Mesendoderm (in vitro differentiated cells): ENCODE measurements around the gene NPHS1.
A peak's percentile ranks its signal among the peaks of the same experiment; 100 is the strongest.

ENCODE experiments used
- DNase-seq: peaks from one replicate; pipeline ENCODE4 v3.0.0; 2013
- H2AK5ac ChIP-seq: 2 replicates; pipeline ENCODE4 v1.6.1; 2013; ENCODE audit warnings: low read length, inconsistent platforms
- H2BK120ac ChIP-seq: 2 replicates; pipeline ENCODE4 v1.6.1; 2013; ENCODE audit warnings: low read depth, mild to moderate bottlenecking, low read length, moderate library complexity, mixed read lengths
- H2BK15ac ChIP-seq: replicated peaks from 2 replicates; pipeline ENCODE4 v1.6.1; 2013; ENCODE audit warnings: low read depth, mild to moderate bottlenecking, moderate library complexity
- H2BK5ac ChIP-seq: 2 replicates; pipeline ENCODE4 v1.6.1; 2013; ENCODE audit warnings: low read length, inconsistent platforms
- H3K18ac ChIP-seq: 2 replicates; pipeline ENCODE4 v1.6.1; 2013; ENCODE audit warnings: mild to moderate bottlenecking, low read length, mixed read lengths
- H3K23ac ChIP-seq: one replicate; pipeline ENCODE4 v1.6.1; 2013; ENCODE audit warnings: low read length
- H3K27ac ChIP-seq: 2 replicates; pipeline ENCODE4 v1.5.1; 2013; ENCODE audit warnings: low read depth, mild to moderate bottlenecking, inconsistent platforms, low read length, moderate library complexity
- H3K27me3 ChIP-seq: 2 replicates; pipeline ENCODE4 v1.6.1; 2013; ENCODE audit warnings: low read length, control low read depth, mild to moderate bottlenecking, inconsistent platforms; ENCODE audit not compliant: insufficient read depth, poor library complexity
- H3K36me3 ChIP-seq: 2 replicates; pipeline ENCODE4 v1.6.1; 2013; ENCODE audit warnings: low read length, inconsistent platforms; ENCODE audit not compliant: control insufficient read depth, insufficient read depth
- H3K4ac ChIP-seq: one replicate; pipeline ENCODE4 v1.6.1; 2013; ENCODE audit warnings: low read depth, mild to moderate bottlenecking, low read length, moderate library complexity
- H3K4me1 ChIP-seq: 2 replicates; pipeline ENCODE4 v1.6.1; 2013; ENCODE audit warnings: low read depth, low read length, inconsistent platforms; ENCODE audit not compliant: control insufficient read depth
- H3K4me2 ChIP-seq: 2 replicates; pipeline ENCODE4 v1.6.1; 2013; ENCODE audit warnings: low read length
- H3K4me3 ChIP-seq: 2 replicates; pipeline ENCODE4 v1.5.1; 2013; ENCODE audit warnings: mild to moderate bottlenecking, low read length
- H3K56ac ChIP-seq: one replicate; pipeline ENCODE4 v1.6.1; 2013; ENCODE audit warnings: low read length
- H3K79me1 ChIP-seq: 2 replicates; pipeline ENCODE4 v1.6.1; 2013; ENCODE audit warnings: low read length, inconsistent platforms
- H3K79me2 ChIP-seq: 2 replicates; pipeline ENCODE4 v1.6.1; 2013; ENCODE audit warnings: mild to moderate bottlenecking, low read length; ENCODE audit not compliant: control insufficient read depth, insufficient read depth
- H3K9ac ChIP-seq: 2 replicates; pipeline ENCODE4 v1.6.1; 2013; ENCODE audit warnings: low read length, inconsistent platforms
- H4K5ac ChIP-seq: one replicate; pipeline ENCODE4 v1.6.1; 2013; ENCODE audit warnings: low read length
- H4K8ac ChIP-seq: one replicate; pipeline ENCODE4 v1.6.1; 2013; ENCODE audit warnings: low read depth, mild to moderate bottlenecking, control low read depth, low read length, moderate library complexity
- WGBS: extraction: QIAGEN DNeasy Blood & Tissue Kit; methylation state at CpG from one replicate; pipeline ENCODE4 v1.1.7; 2013; ENCODE audit warnings: low lambda C conversion rate, missing lambda C conversion rate; ENCODE audit not compliant: insufficient coverage; ENCODE audit errors: extremely low coverage; 5-methylcytosine and 5-hydroxymethylcytosine counted together

Gene NPHS1

DNA sequence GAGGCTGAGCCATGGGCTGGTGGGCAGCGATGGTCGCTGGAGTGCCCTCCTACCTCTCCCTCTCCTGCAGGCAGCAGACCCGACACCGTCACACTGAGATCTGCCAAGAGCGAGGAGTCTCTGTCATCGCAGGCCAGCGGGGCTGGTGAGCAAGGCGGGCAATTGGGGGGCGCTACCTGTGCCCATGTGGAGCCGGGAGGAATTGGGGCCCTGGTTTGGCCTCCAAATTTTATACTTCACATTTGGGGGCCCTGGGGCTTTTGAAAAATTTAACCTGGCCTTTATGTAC, 67.0 kb downstream of the NPHS1 start:
- H3K36me3 ChIP-seq = no peaks in the 10 kb centered on the region
- WGBS = no CpG with 5 or more reads among the region's 10 CpGs

DNA sequence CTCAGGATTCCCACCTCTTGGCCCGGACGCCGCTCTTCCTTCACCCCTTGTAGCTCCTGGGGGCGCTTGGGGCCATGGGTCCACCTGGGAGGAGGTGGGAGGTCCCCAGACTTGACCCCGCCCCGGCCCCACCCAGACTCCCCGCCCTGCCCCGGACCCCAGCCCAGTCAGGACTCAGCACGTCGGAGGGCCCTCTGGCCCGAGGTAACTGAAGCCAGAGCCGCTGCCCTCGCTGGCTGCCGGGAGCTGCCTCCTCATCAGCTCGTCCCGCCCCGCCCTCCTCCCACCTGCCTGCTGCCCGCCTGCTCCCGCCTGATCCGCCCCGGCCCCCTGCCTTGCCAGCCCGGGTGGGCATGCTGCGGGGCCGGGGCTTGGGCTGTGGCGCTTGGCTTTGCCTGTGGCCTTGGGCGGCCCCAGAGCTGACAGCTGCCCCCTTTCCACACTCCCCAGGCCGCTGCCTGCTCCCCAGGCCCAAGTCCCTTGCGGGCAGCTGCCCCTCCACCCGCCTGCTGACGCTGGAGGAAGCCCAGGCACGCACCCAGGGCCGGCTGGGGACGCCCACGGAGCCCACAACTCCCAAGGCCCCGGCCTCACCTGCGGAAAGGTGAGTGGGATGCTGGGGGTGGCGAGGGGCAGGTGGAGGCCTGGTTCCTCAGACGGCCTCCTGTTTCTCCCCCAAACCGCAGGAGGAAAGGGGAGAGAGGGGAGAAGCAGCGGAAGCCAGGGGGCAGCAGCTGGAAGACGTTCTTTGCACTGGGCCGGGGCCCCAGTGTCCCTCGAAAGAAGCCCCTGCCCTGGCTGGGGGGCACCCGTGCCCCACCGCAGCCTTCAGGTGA, 67.6 kb downstream of the NPHS1 start:
- Histone ChIP-seq H2BK15ac (no peak overlapping the region), H3K4me2 (peak overlapping the region; percentile 87), H3K79me2 (no peaks in the 10 kb centered on the region), H2BK5ac (no peak overlapping the region), H3K4me1 (no peaks in the 10 kb centered on the region), H3K23ac (peak overlapping the region; percentile 94), H3K9ac (peak overlapping the region; percentile 80), H4K5ac (no peak overlapping the region), H2BK120ac (no peak overlapping the region), H3K27me3 (no peaks in the 10 kb centered on the region), H3K79me1 (no peaks in the 10 kb centered on the region), H3K4ac (no peak overlapping the region), H2AK5ac (no peak overlapping the region), H3K36me3 (no peaks in the 10 kb centered on the region), H4K8ac (no peak overlapping the region), H3K4me3 (peak overlapping the region; percentile 33), H3K56ac (peak overlapping the region; percentile 89), H3K27ac (no peak overlapping the region), H3K18ac (no peak overlapping the region)
- peak; percentile 88 for DNase-seq
- WGBS = no CpG with 5 or more reads among the region's 45 CpGs

More for the DNA sequence above, 67.0 kb downstream of the NPHS1 start:
- H3K79me1 ChIP-seq = no peaks in the 10 kb centered on the region
- no peak overlapping the region for H3K18ac ChIP-seq
- no peak for DNase-seq
- H3K9ac ChIP-seq = peak overlapping the region; percentile 80
- H2BK15ac ChIP-seq = no peak overlapping the region
- no peak overlapping the region for H2BK5ac ChIP-seq
- H3K4me2 ChIP-seq = peak overlapping the region; percentile 87
- no peak overlapping the region for H2AK5ac ChIP-seq
- H3K23ac ChIP-seq = no peak overlapping the region
- H3K4me1 ChIP-seq = no peaks in the 10 kb centered on the region
- H4K5ac ChIP-seq = no peak overlapping the region
- H3K4ac ChIP-seq = no peak overlapping the region
- no peak overlapping the region for H4K8ac ChIP-seq
- peak overlapping the region; percentile 89 for H3K56ac ChIP-seq
- no peak overlapping the region for H3K4me3 ChIP-seq
- H3K79me2 ChIP-seq = no peaks in the 10 kb centered on the region
- H3K27ac ChIP-seq = no peak overlapping the region
- H2BK120ac ChIP-seq = no peak overlapping the region
- no peaks in the 10 kb centered on the region for H3K27me3 ChIP-seq

- H3K27me3 ChIP-seq = no peaks in the 10 kb centered on the region
- H3K4ac ChIP-seq = no peak overlapping the region
- no peak overlapping the region for H2BK15ac ChIP-seq
- H3K23ac ChIP-seq = no peak overlapping the region
- peak overlapping the region; percentile 56 for H3K4me2 ChIP-seq
- no peak overlapping the region for H2AK5ac ChIP-seq
- peak overlapping the region; percentile 81 for H3K56ac ChIP-seq
- no peaks in the 10 kb centered on the region for H3K79me2 ChIP-seq
- no peak overlapping the region for H2BK5ac ChIP-seq
- DNase-seq = peak; percentile 50
- H2BK120ac ChIP-seq = no peak overlapping the region
- no peaks in the 10 kb centered on the region for H3K79me1 ChIP-seq
- WGBS = no CpG with 5 or more reads among the region's 28 CpGs
- H3K4me1 ChIP-seq = no peaks in the 10 kb centered on the region
- peak overlapping the region; percentile 61 for H3K9ac ChIP-seq
- H4K8ac ChIP-seq = no peak overlapping the region
- no peaks in the 10 kb centered on the region for H3K36me3 ChIP-seq
- no peak overlapping the region for H3K18ac ChIP-seq
- no peak overlapping the region for H3K4me3 ChIP-seq
- H4K5ac ChIP-seq = no peak overlapping the region
- H3K27ac ChIP-seq = no peak overlapping the region
Observed at GRCh38 chr19:35783469-35784434, 68.6 kb downstream of the NPHS1 start.

GRCh38 chr19:35782589-35782988, 69.7 kb downstream of the NPHS1 start:
- Histone ChIP-seq H4K8ac (no peak overlapping the region), H3K79me1 (no peaks in the 10 kb centered on the region), H2AK5ac (no peak overlapping the region), H2BK15ac (no peak overlapping the region), H3K27ac (no peak overlapping the region), H3K9ac (no peak overlapping the region), H2BK5ac (no peak overlapping the region), H3K4me1 (no peaks in the 10 kb centered on the region), H3K18ac (no peak overlapping the region), H3K4me3 (no peak overlapping the region), H3K4me2 (no peak overlapping the region), H3K27me3 (no peaks in the 10 kb centered on the region), H2BK120ac (no peak overlapping the region), H3K56ac (no peak overlapping the region), H3K79me2 (no peaks in the 10 kb centered on the region), H3K4ac (no peak overlapping the region), H4K5ac (no peak overlapping the region), H3K36me3 (no peaks in the 10 kb centered on the region), H3K23ac (no peak overlapping the region)
- no peak for DNase-seq
- no CpG with 5 or more reads among the region's 12 CpGs for WGBS

DNA sequence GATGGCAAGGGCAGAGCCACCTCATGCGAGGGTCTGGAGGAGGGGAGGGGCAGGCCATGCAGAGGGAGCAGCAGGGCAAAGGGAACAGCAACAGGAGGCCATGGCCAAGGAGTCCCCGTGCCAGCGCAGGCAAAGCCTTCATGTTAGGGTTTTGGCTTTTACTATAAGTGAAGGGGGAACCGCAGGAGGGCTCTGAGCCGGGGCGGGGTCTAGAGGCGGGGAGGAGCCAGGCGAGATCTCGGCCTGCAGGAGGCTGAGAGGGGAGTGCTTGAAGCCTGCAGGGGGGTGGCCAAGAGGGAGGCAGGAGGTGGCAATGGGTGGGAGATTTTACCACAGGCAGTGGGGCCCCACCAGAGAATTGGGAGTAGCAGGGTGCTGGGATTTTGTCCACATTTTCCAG, 70.7 kb downstream of the NPHS1 start:
- no peak overlapping the region for H2AK5ac ChIP-seq
- H3K4me3 ChIP-seq = no peak overlapping the region
- H3K79me2 ChIP-seq = no peaks in the 10 kb centered on the region
- no peak overlapping the region for H3K9ac ChIP-seq
- no peaks in the 10 kb centered on the region for H3K79me1 ChIP-seq
- H3K18ac ChIP-seq = no peak overlapping the region
- no peak overlapping the region for H3K4me2 ChIP-seq
- no peak overlapping the region for H2BK120ac ChIP-seq
- no peak for DNase-seq
- H3K23ac ChIP-seq = no peak overlapping the region
- WGBS = no CpG with 5 or more reads among the region's 9 CpGs
- peaks cover 5% of the 10 kb centered on the region for H3K4me1 ChIP-seq
- no peak overlapping the region for H3K4ac ChIP-seq
- no peaks in the 10 kb centered on the region for H3K27me3 ChIP-seq
- H3K27ac ChIP-seq = no peak overlapping the region
- H2BK15ac ChIP-seq = no peak overlapping the region
- no peak overlapping the region for H4K8ac ChIP-seq
- H3K56ac ChIP-seq = no peak overlapping the region
- H3K36me3 ChIP-seq = no peaks in the 10 kb centered on the region
- no peak overlapping the region for H4K5ac ChIP-seq
- H2BK5ac ChIP-seq = no peak overlapping the region
